CD4-positive, alpha-beta T cell treated with Interleukin-12 subunit alpha and Interleukin-12 subunit beta, for 1 hour (primary cell): ENCODE measurements around the gene NEMP2.

Experiments used
- DNase-seq: peaks from one replicate; pipeline ENCODE4 v3.0.0-alpha.2; 2020

The NEMP2 gene

DNA sequence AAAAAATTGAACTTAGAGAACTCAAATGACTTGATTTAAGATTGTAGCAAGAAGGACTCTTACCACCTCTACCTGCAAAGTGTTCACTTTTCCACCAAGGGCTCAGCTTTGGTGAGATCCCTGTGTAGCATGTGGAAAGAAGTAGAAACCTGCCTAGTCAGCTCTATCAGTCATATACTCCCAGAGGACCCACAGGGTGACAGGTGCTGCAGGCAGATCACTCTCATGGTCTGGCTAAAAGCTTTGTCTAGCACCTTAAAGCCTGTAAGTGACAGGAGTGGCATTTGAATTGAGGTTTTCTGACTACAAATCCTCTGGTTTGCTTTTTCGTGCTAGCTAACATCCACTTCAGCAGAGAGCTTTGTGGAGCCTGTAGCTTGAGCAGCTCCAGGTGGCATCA, 18.7 kb upstream of the NEMP2 start:
- DNase-seq, result no peak

- DNase-seq, result peak; percentile 42
Observed at GRCh38 chr2:190551928-190552327, 17.4 kb upstream of the NEMP2 start.

DNA sequence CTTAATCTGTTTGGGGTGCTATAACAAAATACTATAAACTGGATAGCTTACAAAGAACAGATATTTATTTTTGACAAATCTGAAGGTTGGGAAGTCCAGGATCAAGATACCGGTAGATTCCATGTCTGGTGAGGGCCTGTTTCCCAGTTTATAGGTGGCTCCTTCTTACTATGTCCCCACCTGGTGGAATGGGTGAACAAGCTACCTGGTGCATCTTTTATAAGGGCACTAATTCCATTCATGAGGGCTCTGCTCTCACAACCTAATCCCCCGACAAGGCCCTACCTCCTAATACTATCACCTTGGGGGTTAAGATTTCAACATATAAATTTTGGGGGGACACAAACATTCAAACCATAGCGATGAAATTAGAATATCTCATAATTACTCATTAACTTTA, 15.6 kb upstream of the NEMP2 start:
- no peak for DNase-seq

GRCh38 chr2:190547886-190548285, 13.4 kb upstream of the NEMP2 start:
- no peak for DNase-seq

GRCh38 chr2:190546734-190547133, 12.2 kb upstream of the NEMP2 start:
- no peak for DNase-seq

DNA sequence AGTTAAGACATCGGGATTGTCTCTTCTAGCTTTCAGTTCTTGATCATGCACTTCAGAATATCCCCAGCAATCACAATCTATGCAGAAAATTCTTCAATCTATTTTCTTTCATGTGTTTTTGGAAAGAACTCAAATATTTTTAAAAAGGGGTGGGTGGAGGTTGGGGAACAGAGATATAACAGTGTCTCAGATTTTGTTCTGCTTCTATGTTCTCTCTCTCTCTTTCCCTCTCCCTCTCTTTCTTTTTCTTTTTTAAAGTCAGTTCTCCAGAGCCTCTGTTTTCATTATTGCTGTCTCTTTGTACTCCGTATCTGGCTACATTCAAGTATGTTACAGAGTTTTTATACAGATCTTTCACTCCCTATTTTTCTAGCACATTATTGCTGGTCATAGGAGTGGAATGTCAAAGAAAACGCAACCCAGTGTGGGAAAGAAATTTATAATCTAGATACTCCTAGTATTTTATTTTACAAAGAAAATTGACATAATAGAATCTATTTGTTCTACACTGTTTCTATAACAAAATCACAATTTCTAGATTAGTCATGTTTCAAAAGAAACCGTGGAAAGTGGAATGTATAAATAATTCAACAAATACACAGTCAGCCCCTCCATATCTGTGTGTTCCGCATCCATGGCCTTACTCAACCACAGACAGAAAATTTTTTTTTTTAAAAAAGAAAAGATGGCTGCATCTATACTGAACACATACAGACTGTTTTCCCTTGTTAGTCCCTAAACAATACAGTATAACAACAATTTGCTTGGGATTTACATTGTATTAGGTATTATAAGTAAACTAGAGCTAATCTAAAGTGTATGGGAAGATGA, 11.2 kb upstream of the NEMP2 start:
- no peak for DNase-seq

DNA sequence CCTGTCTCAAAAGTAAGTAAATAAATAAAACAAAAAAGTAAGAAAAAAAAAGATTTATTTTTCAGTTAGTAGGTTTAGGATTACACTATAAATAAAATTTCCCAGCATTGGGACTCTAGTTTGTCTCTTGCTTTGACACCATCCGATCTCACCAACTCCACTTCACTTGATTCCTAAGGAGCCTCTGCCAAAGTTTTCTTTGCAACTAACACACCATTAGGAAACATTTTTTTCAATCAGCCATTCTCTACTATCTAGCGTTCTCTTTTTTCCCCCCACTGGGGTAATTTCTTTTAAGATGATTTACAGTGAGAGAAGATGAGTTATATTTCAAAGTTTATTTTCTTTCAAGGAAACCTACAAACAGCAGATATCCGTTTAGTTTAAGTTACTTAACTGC, 10.6 kb upstream of the NEMP2 start:
- DNase-seq, result no peak

- DNase-seq, result no peak
Observed at GRCh38 chr2:190540048-190540447, 5.5 kb upstream of the NEMP2 start.

GRCh38 chr2:190538201-190538600, 3.7 kb upstream of the NEMP2 start:
- no peak for DNase-seq

DNA sequence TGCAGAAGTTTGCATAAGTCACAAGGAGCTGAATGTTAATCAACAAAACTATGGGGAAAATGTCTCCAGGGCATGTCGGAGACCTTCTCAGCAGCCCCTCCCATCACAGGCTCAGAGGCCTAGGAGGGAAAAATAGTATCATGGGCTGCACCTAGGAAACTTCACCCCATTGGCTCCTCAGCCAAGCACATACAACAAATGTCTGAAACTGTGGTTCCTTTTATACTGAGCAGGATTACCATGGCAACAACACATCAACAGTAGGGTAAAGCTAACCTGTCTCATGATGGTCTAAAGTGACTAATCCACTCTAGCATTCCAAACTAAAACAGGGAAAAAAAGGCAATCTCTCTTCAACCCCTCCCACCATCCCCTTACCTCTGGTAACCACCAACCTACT, 3.2 kb upstream of the NEMP2 start:
- peak; percentile 40 for DNase-seq

DNA sequence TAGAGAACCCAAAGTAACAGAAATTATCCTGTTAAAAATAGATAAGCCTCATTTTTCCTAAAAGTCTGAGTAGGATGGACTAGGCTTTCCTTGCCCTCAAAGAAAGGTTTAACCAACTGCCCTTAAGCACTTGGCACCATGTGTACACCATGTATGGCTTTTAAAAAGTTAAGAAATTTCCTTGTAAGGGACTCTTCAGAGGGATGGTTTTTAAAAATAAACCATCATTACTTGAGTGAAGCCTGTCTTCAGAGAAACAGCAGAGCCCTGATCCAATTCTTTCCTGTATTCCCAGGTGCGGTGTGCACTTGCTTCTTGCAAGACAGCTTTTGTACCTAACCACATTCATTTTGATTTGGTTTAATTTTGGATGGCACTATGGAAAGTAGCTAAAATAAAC, 1.1 kb upstream of the NEMP2 start:
- DNase-seq, result no peak

GRCh38 chr2:190535121-190535439, 558 bp upstream of the NEMP2 start:
- DNase-seq, result no peak

DNA sequence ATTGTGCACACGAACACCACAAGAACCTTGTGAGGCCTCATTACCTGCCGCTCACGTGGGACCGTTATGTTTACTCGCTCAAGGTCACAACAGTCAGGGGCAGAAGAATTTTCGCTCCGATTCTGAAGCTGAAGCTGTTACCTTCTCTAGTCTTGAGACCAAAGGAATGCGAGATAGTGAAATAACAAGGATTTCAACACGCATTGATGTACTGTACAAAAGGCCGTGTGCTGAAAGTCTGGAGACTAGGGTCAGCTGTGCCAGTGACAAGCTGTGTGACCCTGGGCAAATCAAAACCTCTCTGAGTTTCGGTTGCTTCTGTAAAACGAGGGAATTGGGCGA, 583 bp downstream of the NEMP2 start:
- DNase-seq, result peak; percentile 70

GRCh38 chr2:190533175-190533967, 1.2 kb downstream of the NEMP2 start:
- no peak for DNase-seq

DNA sequence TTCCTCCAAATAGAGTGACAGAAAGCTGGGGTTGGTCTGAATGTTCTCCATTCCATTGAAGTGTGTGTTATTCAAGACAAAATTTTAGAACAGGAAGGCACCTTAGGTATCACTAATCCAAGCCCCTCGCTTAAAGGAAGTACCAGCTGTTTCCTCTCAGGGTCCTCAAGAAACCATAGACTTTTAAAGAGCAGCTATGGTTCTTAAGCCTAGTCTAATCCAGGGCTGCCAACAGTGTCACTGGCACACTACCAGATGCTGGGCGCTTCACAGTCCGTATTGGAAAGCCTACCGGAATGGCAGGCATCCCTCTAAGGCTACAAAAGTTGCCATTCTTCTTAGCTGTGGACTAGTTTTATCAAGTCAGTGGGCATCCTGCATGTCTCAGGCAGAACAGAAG, 1.9 kb downstream of the NEMP2 start:
- no peak for DNase-seq

DNA sequence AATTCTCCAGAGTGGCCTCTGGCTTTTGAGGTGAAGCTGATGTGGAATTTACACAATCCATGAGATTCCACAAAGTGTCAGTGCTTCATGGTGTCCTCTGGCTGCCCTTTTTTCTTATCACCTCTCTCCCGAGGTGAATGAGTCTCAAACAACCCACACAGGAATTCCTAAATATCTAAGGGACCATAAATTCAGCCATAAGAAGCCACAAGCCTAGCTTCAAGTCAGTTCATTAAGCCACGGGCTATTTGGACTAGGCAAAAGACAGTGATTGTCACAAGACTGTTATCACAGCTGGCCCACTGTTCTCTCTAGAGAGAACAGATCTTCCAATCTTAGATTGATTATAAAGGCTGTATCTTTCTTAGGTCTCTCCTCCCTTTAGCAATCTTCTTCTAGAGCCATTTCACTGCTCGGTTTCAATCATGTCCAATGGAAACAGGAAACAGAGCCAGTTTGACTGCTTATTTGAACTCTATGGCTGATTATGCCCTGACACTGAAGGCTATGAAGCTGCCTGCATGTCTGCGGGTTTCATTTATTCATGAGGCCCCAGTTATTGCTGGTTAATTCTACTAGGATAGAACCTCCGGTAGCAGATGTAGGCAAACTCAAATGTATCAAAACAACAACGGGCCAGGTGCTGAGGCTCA, 4.1 kb downstream of the NEMP2 start:
- DNase-seq, result no peak

DNA sequence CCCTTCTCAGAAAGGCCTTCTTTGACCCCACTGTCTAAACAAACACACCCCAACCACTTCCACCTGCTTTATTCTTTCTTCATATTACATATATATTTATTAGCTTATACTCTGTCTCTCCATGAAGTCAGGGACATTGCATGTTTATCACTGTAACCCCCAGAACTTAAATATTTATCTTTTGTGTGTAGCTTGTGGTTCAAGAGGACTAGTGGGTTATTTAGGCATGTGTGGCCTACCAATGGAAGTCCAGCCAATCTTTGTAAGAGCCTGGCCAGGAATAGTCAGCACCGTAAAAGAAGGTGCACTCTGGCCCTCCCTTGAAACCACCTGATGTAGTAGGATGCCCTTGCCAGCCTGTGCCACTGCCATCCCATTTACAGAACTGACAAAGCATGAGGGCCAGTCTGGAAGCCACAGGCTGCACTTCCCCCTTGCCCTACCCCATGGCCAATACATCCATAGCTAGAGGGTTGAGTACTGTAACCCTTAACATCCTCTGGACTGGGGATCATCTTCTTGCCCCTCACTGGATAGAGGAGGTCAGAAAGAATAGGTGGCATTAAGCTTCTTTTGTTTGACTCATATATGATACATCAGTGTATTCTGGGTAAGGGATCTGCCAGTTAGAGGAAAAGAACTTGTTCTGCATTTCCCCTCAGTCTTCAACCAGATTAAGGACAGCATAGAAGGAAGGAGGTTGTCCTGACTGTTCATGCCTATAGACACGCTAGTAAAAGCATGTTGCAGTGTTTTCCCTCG, 4.9 kb downstream of the NEMP2 start:
- no peak for DNase-seq

DNA sequence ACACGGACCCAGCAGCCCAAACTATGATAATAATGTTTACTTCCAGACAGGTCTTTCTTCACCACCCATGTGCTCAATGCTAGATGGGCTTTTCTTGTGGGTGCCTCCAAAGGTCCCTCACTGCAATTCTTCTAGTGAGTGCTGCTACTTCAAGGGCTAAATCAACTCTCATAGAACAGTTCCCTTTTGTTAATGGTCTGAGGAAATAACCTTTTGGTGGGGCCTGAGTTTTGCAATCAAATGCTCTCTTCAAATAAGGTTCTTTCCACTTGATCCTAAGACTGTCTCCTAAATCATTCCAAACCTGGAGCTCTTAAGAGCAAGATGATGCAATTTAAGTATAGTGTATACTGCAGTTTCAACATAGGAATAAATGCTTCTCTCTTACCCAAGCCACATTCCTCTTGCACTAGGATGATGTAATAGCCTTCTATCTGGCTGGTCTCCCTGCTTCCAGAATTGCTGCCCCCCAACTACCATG, 6.0 kb downstream of the NEMP2 start:
- DNase-seq, result no peak

DNA sequence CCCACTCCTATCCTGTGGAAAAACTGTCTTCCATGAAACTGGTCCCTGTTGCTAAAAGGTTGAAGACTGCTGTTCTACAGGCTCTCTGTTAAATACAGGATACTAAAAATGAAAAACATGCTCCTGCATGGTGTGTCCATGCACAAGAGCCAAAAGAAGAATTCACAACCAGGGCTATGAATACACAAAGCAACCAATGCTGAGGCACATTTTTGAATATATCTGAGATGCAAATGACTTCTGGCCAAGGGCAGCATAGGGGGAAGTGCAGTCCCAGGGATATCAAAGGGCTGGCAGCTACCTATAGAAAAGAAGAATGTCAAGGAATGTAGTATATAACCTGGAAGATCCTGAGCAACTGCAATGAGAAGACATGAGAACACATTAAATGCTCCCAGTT, 6.6 kb downstream of the NEMP2 start:
- no peak for DNase-seq

- no peak for DNase-seq
Observed at GRCh38 chr2:190527214-190527613, 7.3 kb downstream of the NEMP2 start.

DNA sequence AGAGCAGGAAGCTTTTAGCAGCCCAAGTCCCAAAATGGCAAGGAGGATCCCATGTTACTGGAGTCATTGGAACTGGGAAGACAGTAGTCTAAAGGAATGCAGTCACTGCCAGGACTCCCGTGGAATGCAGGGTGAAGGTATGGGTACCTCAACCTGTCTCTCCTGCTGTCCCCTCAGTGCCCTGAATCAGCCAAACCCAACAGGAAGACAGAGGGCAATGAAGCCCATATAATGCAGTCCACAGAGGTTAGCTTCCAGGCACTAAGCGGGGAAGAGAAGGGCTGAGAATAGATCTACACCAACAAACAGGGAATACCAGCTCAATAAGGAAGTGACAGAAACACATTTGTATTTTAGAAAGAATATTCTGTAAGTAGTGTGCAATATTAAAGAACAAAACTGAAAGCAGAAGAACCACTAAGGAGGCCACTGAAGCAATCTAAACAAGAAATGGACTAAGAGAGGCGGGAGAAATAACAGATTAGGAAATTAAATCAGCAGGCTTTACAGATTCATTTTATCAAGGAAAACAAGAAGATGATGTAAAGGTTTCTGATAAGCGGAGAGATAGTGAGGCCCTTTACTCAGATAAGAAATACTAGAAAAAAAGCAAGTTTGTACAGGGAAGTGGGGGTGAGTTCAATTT, 8.3 kb downstream of the NEMP2 start:
- DNase-seq, result no peak

DNA sequence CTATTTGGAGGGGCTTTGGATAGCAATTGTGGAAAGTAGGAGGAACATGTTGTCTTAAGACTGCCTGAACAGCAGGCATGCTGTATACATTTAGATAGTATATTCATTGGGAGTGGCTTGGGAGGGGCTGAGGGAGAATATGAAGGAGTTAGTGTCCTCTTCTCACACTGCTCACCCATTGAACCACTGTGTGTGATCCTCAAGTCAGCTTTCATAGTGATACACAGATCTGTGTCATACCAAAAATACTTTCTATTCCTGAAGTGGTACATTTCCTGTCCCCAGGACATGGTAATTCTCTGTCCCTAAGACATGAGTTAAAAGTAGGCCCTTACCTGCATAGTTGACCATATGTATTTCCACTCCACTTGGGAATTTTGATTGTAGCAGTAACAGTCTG, 9.6 kb downstream of the NEMP2 start:
- no peak for DNase-seq
